Epithelial cell of esophagus (primary cell): ENCODE measurements around the gene PTCSC3.

ENCODE experiments used
- DNase-seq: peaks from one replicate; pipeline ENCODE4 v3.0.0; 2010; ENCODE audit warnings: low read depth
- H3K4me3 ChIP-seq: 2 replicates; pipeline ENCODE4 v1.5.1; 2011; ENCODE audit warnings: mild to moderate bottlenecking, low read length, control low read depth
- CTCF ChIP-seq: IDR thresholded peaks from 2 replicates; pipeline ENCODE4 v1.5.1; 2011; ENCODE audit warnings: low read depth, mild to moderate bottlenecking, low read length, control low read depth, inconsistent platforms; ENCODE audit not compliant: insufficient read depth; ENCODE audit errors: missing control alignments

The PTCSC3 gene

GRCh38 chr14:36161776-36162175, 14.7 kb downstream of the PTCSC3 start:
- DNase-seq: peak; percentile 26
- no peak overlapping the region for H3K4me3 ChIP-seq
- TF ChIP-seq CTCF: no peak

- no peak for DNase-seq
- no peak for TF ChIP-seq CTCF
- no peak overlapping the region for H3K4me3 ChIP-seq
These were observed 25.2 kb downstream of the PTCSC3 start for GRCh38 chr14:36151335-36151734.

- TF ChIP-seq CTCF: no peak
- DNase-seq: no peak
- H3K4me3 ChIP-seq: no peak overlapping the region
These were observed 42.5 kb downstream of the PTCSC3 start for GRCh38 chr14:36134038-36134437.

- no peak for TF ChIP-seq CTCF
- no peak overlapping the region for H3K4me3 ChIP-seq
- no peak for DNase-seq
These were observed 43.7 kb downstream of the PTCSC3 start for GRCh38 chr14:36132826-36133225.

- peak; percentile 57 for DNase-seq
- H3K4me3 ChIP-seq: no peak overlapping the region
- no peak for TF ChIP-seq CTCF
These were observed 46.3 kb downstream of the PTCSC3 start for GRCh38 chr14:36130186-36130585.

GRCh38 chr14:36129181-36129580, 47.3 kb downstream of the PTCSC3 start:
- TF ChIP-seq CTCF: no peak
- peak; percentile 85 for DNase-seq
- no peak overlapping the region for H3K4me3 ChIP-seq

- no peak for TF ChIP-seq CTCF
- no peak for DNase-seq
- no peak overlapping the region for H3K4me3 ChIP-seq
These were observed 63.2 kb downstream of the PTCSC3 start for GRCh38 chr14:36113341-36113740.
